Adipose tissue (tissue), 3 donors: ENCODE measurements around the gene PTPRE. TPM values are rescaled to one million over a fixed set of nuclear protein-coding genes. Genes with fewer than 3 reads are reported as not detected.

Experiments
- H3K27ac ChIP-seq: one replicate; pipeline ENCODE4 v1.5.1; 2013; ENCODE audit warnings: low read depth, low read length
- WGBS, 3 donors: extraction: QIAGEN DNeasy Blood & Tissue Kit; methylation state at CpG; one replicate each; pipeline ENCODE4 v1.1.7; 2013; 5-methylcytosine and 5-hydroxymethylcytosine counted together
- polyA plus RNA-seq, 3 donors: library from polyadenylated mRNA; stranded (reverse); fragments of 200-250 nt; gene quantifications; one replicate each; pipeline ENCODE4 v1.2.3, GENCODE V29; 2013
- donor health status: healthy with polysubstance abuse.
- donor health status: Bipolar disorder and iron deficiency.
- donor health status: healthy.

PTPRE gene
- polyA plus RNA-seq, 3 donors: 1.4 to 16.9 (median 10.8) TPM

- no peak overlapping the region for H3K27ac ChIP-seq
- 75 to 85% (median 80%) methylated on average over 4 of the region's 4 CpGs for WGBS, 3 donors
These were observed 28.3 kb upstream of the PTPRE start for GRCh38 chr10:127878475-127879055.

GRCh38 chr10:127880557-127880956 is 26.3 kb upstream of the PTPRE start:
- WGBS, 3 donors: 17 to 42% (median 35%) methylated on average over 2 of the region's 2 CpGs

GRCh38 chr10:127881262-127881661 is 25.6 kb upstream of the PTPRE start:
- no peak overlapping the region for H3K27ac ChIP-seq
- 37 to 97% (median 83%) methylated on average over 8 of the region's 8 CpGs for WGBS, 3 donors

More at GRCh38 chr10:127880557-127880956, 26.3 kb upstream of the PTPRE start:
- no peak overlapping the region for H3K27ac ChIP-seq

GRCh38 chr10:127882391-127882790 is 24.5 kb upstream of the PTPRE start:
- 80 to 91% (median 86%) methylated on average over 8 of the region's 8 CpGs for WGBS, 3 donors
- no peak overlapping the region for H3K27ac ChIP-seq

GRCh38 chr10:127882801-127883459 is 24.0 kb upstream of the PTPRE start:
- H3K27ac ChIP-seq: no peak overlapping the region
- 86 to 94% (median 93%) methylated on average over 4 of the region's 4 CpGs for whole genome bisulfite sequencing, 3 donors

GRCh38 chr10:127883516-127883915 is 23.4 kb upstream of the PTPRE start:
- 91 to 93% (median 92%) methylated on average over 10 of the region's 10 CpGs for WGBS, 3 donors
- no peak overlapping the region for H3K27ac ChIP-seq

GRCh38 chr10:127884501-127884900 is 22.4 kb upstream of the PTPRE start:
- 84 to 90% (median 87%) methylated on average over 5 of the region's 5 CpGs for WGBS, 3 donors
- no peak overlapping the region for H3K27ac ChIP-seq

GRCh38 chr10:127886371-127887051 is 20.4 kb upstream of the PTPRE start:
- WGBS, 3 donors: 87 to 88% (median 88%) methylated on average over 12 of the region's 12 CpGs

GRCh38 chr10:127887541-127888415 is 19.1 kb upstream of the PTPRE start:
- no peak overlapping the region for H3K27ac ChIP-seq
- 70 to 76% (median 74%) methylated on average over 16 of the region's 16 CpGs for WGBS, 3 donors

More at GRCh38 chr10:127886371-127887051, 20.4 kb upstream of the PTPRE start:
- no peak overlapping the region for H3K27ac ChIP-seq

- WGBS, 3 donors: 83 to 87% (median 83%) methylated on average over 13 of the region's 13 CpGs
These were observed 18.2 kb upstream of the PTPRE start for GRCh38 chr10:127888521-127889312.

GRCh38 chr10:127889605-127890195 is 17.2 kb upstream of the PTPRE start:
- H3K27ac ChIP-seq: no peak overlapping the region
- WGBS, 3 donors: 32 to 73% (median 34%) methylated on average over 4 of the region's 4 CpGs

More at GRCh38 chr10:127888521-127889312, 18.2 kb upstream of the PTPRE start:
- no peak overlapping the region for H3K27ac ChIP-seq

GRCh38 chr10:127890216-127890615 is 16.7 kb upstream of the PTPRE start:
- 44 to 59% (median 56%) methylated on average over 3 of the region's 3 CpGs for WGBS, 3 donors
- no peak overlapping the region for H3K27ac ChIP-seq

- no peak overlapping the region for H3K27ac ChIP-seq
- 82 to 90% (median 84%) methylated on average over 3 of the region's 3 CpGs for WGBS, 3 donors
These were observed 16.0 kb upstream of the PTPRE start for GRCh38 chr10:127890832-127891334.

GRCh38 chr10:127892743-127893142 is 14.2 kb upstream of the PTPRE start, which contains the start of gene CLRN3:
TSS of gene CLRN3 (minus strand) at chr10:127892941. CDS start at chr10:127892784, 157 bp downstream.
- H3K27ac ChIP-seq: no peak within 1 kb of the TSS

GRCh38 chr10:127894146-127894545 is 12.8 kb upstream of the PTPRE start:
- WGBS, 3 donors: 65 to 99% (median 97%) methylated on average over 1 of the region's 1 CpG
- no peak overlapping the region for H3K27ac ChIP-seq

GRCh38 chr10:127896590-127896989 is 10.3 kb upstream of the PTPRE start:
- no peak overlapping the region for H3K27ac ChIP-seq

- 72 to 94% (median 90%) methylated on average over 2 of the region's 2 CpGs for WGBS, 3 donors
- no peak overlapping the region for H3K27ac ChIP-seq
These were observed 9.7 kb upstream of the PTPRE start for GRCh38 chr10:127897177-127897576.
